Measurements from ENCODE around the gene OR51B4. TPM values are rescaled to one million over a fixed set of nuclear protein-coding genes. Genes with fewer than 3 reads are reported as not detected.

Gene OR51B4
- total RNA-seq, 1 experiment from 2014 or later, result not detected

DNA sequence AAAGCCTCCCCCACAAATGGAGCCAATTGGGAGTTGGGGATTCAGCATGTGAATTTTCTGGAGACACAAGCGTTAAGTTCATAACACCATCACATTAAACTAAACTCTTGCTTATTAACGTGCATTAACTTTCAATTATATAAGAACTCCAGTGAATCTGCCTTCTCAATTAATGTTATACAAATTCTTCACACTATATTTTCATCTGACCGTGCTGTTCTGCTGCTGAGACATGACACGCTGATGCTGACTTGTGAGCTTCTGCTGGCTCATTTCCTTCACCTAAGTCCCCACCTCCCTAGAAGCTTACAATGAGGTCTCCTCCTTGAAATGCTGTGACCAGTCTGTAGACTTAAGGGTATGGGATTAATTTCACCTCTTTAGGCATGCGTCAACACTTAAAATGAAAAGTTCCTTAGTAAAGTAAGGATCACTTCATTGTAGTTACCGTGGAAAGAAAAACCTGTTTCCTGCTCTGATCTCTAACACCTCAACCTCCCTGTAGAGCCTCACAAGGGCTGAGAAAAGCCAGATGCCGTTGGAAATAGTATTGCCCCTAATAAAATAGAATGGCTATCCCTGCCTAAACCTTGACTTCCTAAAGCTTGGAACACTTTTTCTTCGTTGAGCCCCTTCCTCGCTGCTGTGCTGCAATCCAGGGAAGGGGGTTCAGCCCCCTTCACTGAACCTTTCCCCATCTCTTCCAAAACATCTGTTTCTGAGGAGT lies 49.4 kb downstream of the OR51B4 start:
- H3K27ac ChIP-seq (ENCODE audit: insufficient read length, low read depth, low read length), result no peak overlapping the region
- Mint-ChIP-seq H3K36me3 (ENCODE audit: insufficient read depth in 1 of 3, low read depth in 3 of 3) (no peaks in the 10 kb centered on the region; a peak in 1 of 7 replicates), H3K4me3 (no peak overlapping the region), H3K27me3 (ENCODE audit: low read depth) (peaks cover 34% of the 10 kb centered on the region), H3K4me1 (peaks cover 5 to 6% of the 10 kb centered on the region in 2 experiments), H3K9me3 (no peaks in the 10 kb centered on the region), H3K27ac (no peak overlapping the region)
- H3K4me2 ChIP-seq (ENCODE audit: insufficient read depth, insufficient read length, low read length), result no peak overlapping the region
- H3K79me2 ChIP-seq (ENCODE audit: insufficient read depth, low read length), result no peaks in the 10 kb centered on the region
- no peak overlapping the region for H2BK15ac ChIP-seq (ENCODE audit: low read depth, low read length)
- H4K5ac ChIP-seq (ENCODE audit: insufficient read length, low read depth, low read length), result no peak overlapping the region
- H3T11ph ChIP-seq (ENCODE audit: low read length), result no peak overlapping the region
- H3K4ac ChIP-seq (ENCODE audit: low read depth, low read length), result no peak overlapping the region
- H2BK20ac ChIP-seq (ENCODE audit: low read depth, low read length, poor library complexity, severe bottlenecking), result no peak overlapping the region
- no CpG with 5 or more reads among the region's 9 CpGs for WGBS (ENCODE audit: extremely low coverage, insufficient read length, low lambda C conversion rate)
- no peak overlapping the region for H2AK5ac ChIP-seq (ENCODE audit: insufficient read length, low read length)
- H3K4me1 ChIP-seq (ENCODE audit: insufficient read depth, low read length), result no peaks in the 10 kb centered on the region
- H3K23me2 ChIP-seq (ENCODE audit: insufficient read length, low read depth, low read length, poor library complexity, severe bottlenecking), result no peaks in the 10 kb centered on the region
- H3K23ac ChIP-seq (ENCODE audit: insufficient read length, low read depth, low read length), result no peak overlapping the region
- H4K91ac ChIP-seq (ENCODE audit: insufficient read length, low read depth, low read length), result no peak overlapping the region
- no peak overlapping the region for H4K8ac ChIP-seq (replicated peaks; ENCODE audit: insufficient read length, low read depth, low read length)
- DNase-seq, result no peak
- no peaks in the 10 kb centered on the region; the same call in 1 of the 2 replicates for H3K27me3 ChIP-seq (ENCODE audit: insufficient read depth, low read length)
- no peak overlapping the region for H3K9ac ChIP-seq (ENCODE audit: extremely low read depth, insufficient read length, low read length)
- no peak overlapping the region for H2BK12ac ChIP-seq (ENCODE audit: insufficient read length, low read depth, low read length)
- no peaks in the 10 kb centered on the region for H3K9me3 ChIP-seq (ENCODE audit: control insufficient read depth, low read depth, low read length)
- no peaks in the 10 kb centered on the region for H4K20me1 ChIP-seq (ENCODE audit: control insufficient read depth, insufficient read depth, insufficient read length)
- H2AFZ ChIP-seq (ENCODE audit: low read length), result no peak overlapping the region
- H2BK120ac ChIP-seq (ENCODE audit: low read depth, low read length, poor library complexity, severe bottlenecking), result no peak overlapping the region
- TF ChIP-seq, protein P1, sequence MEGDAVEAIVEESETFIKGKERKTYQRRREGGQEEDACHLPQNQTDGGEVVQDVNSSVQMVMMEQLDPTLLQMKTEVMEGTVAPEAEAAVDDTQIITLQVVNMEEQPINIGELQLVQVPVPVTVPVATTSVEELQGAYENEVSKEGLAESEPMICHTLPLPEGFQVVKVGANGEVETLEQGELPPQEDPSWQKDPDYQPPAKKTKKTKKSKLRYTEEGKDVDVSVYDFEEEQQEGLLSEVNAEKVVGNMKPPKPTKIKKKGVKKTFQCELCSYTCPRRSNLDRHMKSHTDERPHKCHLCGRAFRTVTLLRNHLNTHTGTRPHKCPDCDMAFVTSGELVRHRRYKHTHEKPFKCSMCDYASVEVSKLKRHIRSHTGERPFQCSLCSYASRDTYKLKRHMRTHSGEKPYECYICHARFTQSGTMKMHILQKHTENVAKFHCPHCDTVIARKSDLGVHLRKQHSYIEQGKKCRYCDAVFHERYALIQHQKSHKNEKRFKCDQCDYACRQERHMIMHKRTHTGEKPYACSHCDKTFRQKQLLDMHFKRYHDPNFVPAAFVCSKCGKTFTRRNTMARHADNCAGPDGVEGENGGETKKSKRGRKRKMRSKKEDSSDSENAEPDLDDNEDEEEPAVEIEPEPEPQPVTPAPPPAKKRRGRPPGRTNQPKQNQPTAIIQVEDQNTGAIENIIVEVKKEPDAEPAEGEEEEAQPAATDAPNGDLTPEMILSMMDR (conservative IDR thresholded peaks at IDR 0.05), result no peak
- no peak overlapping the region for H3K14ac ChIP-seq (ENCODE audit: insufficient read depth, low read length)
- no peak overlapping the region for H3K18ac ChIP-seq (ENCODE audit: insufficient read length, low read depth, low read length)
- H2BK5ac ChIP-seq (ENCODE audit: insufficient read length, low read length), result no peak overlapping the region
- H3K79me1 ChIP-seq (ENCODE audit: insufficient read depth, low read depth, low read length, poor library complexity, severe bottlenecking), result no peaks in the 10 kb centered on the region
- no peak overlapping the region for H3K56ac ChIP-seq (ENCODE audit: insufficient read length, low read depth, low read length)

Data from H9 (cell line).